HT1080 (cell line): Measurements from ENCODE around the gene SAMD8. TPM values are rescaled to one million over a fixed set of nuclear protein-coding genes. Genes with fewer than 3 reads are reported as not detected.

Experiments used
- DNase-seq: peaks from one replicate; pipeline ENCODE4 v3.0.0-alpha.2; 2015; ENCODE audit warnings: low read depth
- polyA plus RNA-seq, 2 experiments: library from polyadenylated mRNA; depleted of rRNA; stranded (reverse); fragments of >200 nt; gene quantifications; 2 replicates each; pipeline ENCODE4 v1.2.3, GENCODE V29; 2015
- total RNA-seq: library from RNA; depleted of rRNA; stranded (reverse); fragments of >200 nt; shearing (Covaris generic); gene quantifications from 2 replicates; pipeline ENCODE4 v1.2.3, GENCODE V29; 2014; rRNA removed

The SAMD8 gene
- total RNA-seq = 9.9 and 15.2 TPM in 2 replicates
- polyA plus RNA-seq (2015; cell fraction: cytosol; rRNA removed) = 11.5 and 16.4 TPM in 2 replicates
- polyA plus RNA-seq (2015; cell fraction: nucleus; rRNA removed) = 12.1 and 15.5 TPM in 2 replicates

DNA sequence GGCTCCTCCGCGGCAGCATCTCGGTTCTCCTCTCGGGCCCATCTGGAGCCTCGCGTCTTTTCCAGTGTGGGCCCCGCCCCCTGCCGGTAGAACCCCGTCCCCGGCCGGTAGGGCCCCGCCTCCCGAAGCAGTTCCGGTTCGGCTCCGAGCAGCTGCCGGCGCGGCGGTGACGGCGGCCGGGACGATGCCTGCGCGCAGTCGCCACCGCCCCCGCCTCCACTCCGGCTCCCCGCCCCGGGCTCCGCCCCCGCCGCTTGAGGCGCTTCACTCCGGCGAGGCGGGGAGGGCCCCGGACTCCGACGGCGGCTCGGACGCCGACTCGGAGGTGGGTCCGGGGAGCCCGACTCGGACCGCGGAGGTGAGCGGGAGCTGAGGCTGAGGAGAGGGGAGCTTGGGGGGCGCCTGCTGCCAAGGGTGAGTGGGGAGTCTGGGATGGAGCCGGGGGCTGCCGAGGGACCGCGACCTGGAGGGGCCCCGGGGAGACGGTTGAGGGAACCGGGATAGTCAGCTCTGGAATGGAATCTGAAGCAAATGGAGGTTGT lies at the start of gene SAMD8:
Gene SAMD8, plus strand, starts transcription at position 292 of the 542 bp plus-strand sequence. CDS start 38,873 bp downstream, outside the sequence.
- peak; percentile 93 for DNase-seq

DNA sequence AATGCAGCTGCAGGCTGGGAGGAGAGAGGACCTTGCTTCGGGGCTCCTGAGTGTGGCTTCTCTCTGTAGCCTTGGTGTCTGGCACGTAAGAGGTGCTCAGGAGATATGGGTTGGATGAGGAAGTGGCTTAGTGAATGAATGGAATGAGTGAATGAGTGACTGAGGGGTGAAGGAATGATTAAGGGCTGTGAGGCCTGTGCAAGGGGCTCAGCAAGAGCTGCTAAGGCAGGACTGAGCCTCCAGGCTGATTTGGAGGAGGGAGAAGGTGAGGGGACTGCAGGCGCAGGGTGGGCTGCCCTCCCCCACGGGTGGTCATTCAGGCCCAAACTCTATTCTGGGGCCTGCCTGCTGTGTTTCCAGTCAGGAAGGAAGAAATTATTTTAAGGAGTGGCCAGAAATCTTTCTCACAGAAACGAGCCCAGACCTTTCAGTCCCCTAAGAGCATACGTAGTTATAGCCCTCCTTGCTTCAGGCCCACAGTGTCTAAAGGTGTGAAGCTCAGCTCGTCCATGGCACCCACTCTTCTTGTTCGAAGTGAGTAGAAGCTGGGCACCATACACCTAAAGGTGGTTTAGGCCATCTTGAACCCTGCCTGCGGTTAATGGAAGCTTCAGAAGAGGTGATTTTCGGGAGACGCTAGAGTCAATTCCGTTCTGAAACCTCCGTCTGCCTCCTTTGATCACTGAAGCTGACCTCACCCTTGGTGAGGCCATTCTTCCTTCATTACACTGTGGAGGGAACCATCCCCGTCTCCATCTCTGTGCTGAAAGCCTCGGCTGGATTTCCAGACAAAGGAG lies 49.5 kb upstream of the SAMD8 start:
- no peak for DNase-seq

DNA sequence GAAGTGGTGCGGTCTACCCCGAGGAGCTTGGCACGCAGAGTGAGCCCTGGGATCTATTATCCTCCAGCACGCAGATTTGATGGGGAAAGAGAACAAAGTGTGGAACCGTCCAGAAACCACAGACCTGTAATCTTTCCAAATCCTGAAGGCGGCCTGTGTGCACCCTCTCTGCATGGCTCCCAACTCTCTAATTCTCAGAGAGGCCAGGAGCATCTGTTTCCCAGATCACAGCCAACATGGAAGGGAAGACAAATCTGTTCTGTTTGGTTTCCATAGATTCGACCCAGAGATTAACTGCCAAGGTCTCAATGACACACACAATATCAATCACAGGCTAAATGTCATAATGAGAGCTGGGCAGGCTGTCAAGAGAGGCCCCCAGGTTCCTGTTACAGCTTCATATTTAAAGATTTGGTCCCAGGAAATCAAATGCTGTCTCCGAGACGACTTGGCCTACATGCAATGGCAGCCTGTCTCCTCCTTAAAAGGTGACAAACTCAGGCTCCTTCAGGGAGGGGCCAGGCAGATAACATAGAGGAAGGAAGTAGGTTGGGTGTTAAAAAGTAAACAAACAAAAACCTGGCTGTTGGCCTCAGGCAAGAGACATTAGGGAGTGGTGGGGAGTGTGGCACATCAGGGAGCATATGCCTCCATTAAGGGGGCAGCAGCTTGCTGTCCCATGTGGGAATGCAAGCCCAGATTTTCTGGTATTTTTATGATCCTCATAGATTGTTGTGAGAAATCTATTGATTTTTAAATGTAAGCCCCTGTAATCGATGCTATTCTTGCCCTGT lies 48.8 kb upstream of the SAMD8 start:
- no peak for DNase-seq

DNA sequence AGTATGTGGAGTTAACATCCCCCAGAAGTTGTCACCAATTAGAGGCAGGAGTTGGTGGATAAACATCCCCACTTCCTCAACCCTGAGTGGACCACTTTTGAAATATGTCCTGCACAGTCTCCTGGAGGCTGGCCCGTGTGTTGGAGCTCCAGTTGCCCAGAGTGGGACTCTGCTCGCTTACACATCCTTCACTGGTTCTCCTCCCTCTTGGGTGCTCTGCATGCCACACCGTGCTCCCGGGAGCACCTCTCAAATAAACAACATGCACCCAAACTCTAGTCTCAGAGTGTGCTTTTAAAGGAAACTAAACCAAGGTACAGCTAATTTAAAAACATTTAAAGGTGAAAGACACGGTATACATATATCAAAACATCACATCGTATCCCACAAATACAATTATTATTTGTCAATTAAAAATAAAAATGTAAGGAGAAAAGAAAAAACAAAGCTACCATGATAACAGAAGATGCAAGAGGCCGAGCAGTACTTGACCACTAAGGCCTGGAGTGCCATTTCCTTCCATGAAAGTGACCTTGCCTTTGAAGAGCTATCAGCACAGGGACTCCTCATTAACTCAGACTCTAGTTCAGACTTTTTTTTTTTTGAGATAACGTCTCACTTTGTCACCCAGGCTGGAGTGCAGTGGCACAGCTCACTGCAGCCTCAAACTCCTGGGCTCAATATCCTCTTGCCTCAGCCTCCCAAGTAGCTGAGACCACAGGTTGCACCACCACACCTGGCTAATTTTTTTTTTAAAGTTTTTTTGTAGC lies 47.8 kb upstream of the SAMD8 start:
- DNase-seq = no peak

DNA sequence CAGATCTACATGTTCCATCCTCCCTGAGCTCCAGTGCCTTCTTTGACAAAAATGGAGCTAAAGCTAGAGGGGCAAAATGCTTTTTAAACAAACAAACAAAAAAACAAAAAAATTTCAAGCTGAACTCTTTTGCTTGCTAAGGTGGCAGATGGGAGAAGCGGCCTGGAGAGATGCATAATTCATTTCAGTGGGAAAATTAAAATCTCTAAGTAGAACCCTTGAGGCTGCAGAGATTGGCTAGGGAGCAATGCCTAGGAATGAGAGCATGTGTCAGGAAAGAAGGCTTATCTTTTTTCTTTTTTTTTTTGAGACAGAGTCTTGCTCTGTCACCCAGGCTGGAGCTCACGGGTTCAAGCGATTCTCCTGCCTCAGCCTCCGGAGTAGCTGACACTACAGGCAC lies 46.4 kb upstream of the SAMD8 start:
- no peak for DNase-seq

DNA sequence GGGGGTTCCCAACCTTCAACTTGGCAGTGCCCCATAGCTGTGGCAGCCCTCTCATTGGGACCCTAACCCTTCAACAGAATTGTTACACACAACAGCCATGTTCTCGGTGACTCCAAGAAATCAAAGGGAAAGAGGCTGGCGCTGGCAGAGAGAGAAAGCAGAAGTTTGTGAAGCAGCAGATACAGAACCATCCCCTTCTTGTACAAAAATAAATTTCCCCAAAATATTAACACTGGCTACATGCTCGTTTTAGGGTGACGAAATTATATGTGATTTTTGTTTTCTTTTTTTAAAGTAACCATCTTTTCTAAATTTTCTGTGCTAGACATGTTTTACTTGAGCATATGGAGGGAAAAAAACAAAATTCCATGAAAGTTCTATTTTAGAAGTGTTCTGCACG lies 45.2 kb upstream of the SAMD8 start:
- DNase-seq = no peak

DNA sequence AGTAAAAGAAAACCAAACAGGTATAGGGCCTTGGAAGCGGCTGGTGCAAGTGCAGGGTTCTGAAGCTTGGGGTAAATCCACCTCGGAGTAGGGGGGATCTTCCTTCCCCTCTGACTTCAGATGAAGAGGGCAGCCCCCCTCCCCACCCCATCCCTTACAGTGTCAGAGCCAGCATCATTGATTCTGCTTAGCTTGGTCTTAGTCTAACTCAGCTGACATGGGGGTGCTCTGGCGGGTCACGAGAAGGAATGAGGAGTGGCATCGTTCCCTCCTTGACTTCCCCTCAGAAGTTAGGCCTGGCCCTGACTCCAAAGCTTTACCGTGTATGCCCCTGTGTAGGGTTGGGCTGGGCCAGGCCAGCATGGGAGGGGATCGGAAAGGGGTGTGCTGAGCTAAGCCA lies 44.2 kb upstream of the SAMD8 start:
- DNase-seq = no peak

DNA sequence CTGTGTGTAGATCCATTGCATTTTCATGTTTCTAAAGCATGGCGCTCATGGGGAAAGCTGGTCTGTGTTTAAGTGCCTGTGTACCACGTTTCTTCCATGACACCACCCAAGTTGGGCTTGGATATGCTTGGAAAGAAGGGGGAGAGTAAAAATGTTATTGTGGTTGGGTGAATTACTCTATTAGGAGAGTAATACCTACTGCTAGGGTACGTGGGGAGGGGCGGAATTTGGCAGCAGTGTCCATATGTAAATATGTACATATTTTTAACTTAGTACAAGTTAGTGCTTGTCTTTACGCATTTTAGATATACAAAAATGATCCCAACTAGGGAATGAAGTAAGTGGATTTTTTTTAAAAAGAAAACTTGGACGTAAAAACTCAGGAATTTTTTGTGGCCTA lies 42.9 kb upstream of the SAMD8 start:
- DNase-seq = no peak

DNA sequence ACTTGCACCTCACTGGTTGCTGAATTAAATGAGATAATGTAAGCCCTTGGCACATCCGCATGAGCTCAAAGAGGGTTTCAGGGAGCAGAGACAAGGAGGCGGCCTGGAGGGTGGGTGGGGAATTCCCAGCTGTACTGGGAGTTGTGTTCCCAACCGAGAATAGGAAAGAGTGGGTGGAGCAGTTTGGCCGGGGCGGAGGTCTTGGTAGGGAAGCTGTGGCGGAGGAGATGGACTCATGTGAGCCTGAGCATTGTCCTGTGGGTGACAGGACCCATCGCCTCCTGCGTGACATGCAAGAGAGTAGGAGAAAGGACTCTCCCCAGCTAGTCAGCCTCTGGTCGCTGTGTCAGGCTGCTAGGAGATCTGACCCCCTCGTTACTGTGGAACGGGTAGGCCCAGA lies 41.0 kb upstream of the SAMD8 start:
- no peak for DNase-seq

DNA sequence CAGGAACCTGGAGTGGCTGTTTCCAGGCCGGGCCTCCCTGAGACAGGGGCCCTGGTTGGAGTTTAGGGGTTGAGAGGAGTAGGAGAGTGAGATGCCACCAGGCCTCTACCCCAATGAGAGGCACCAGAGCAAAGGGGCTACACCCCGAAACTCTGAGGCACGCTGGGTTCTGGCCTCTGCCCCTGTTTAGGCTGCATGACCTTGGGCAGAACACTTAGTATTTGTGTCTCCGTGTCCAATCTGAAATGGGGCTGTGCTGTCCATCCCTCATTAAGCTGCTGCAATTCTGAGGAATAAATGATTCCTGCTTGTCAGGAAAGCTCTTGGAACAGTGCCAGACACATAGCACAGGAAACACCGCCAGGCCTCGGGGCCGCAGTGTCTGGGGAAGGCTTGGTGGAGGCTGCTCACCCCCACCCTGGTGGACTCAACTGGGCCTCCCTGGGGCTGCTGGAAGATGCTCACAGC lies 40.5 kb upstream of the SAMD8 start:
- no peak for DNase-seq

DNA sequence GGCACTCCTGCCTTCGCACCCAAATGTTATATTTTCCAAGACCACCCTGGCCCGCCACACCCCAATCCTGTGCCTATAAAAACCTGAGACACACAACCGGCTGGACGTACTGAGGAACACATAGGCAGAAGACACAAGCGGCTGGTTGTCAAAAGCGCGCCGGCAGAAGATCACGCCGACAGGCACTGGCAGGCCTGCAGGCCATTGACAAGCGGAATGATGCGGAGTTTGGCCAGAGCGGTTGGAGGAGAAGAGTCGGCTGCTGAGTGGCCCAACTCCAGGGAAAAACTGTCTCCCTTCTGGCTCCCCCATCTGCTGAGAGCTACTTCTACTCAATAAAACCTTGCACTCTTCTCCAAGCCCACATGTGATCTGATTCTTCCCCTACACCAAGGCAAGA lies 39.7 kb upstream of the SAMD8 start:
- DNase-seq = no peak

DNA sequence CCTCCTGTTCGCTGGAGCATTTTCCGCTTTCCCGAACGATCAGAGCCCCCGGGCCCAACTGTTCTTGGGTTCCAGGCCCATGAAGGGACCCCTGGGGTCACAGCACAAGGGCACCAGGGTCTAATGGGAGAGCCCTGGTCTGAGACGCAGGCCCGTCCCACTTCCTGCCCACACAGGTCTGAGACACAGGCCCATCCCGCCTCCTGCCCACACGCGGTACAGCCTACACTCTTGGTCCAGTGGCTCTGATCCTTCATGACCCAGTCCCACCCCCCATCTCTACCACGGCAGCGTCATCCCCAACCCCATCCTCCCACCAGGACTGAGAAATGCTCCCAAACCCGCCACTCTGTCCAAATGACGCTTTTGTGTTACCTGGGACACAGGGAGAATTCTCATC lies 38.7 kb upstream of the SAMD8 start:
- no peak for DNase-seq

DNA sequence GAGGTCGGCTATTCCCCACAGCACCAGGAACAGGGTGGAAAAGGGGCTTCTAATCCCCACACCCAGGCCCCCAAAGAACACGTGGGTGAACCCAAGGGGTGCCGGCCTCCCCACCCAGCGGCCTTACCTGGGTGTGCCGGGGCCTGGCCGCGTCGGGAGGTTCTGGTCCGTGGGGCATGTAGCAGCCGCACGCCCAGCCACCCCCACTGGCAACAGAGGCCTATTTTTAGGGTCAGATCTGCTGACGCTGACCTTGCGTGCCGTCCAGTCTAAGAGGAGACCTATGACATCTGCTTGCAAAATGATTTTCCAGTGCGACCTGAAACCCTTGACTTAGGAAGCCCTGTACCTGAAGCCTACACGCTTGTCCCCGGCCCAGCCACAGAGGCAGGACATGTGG lies 38.0 kb upstream of the SAMD8 start:
- DNase-seq = no peak

DNA sequence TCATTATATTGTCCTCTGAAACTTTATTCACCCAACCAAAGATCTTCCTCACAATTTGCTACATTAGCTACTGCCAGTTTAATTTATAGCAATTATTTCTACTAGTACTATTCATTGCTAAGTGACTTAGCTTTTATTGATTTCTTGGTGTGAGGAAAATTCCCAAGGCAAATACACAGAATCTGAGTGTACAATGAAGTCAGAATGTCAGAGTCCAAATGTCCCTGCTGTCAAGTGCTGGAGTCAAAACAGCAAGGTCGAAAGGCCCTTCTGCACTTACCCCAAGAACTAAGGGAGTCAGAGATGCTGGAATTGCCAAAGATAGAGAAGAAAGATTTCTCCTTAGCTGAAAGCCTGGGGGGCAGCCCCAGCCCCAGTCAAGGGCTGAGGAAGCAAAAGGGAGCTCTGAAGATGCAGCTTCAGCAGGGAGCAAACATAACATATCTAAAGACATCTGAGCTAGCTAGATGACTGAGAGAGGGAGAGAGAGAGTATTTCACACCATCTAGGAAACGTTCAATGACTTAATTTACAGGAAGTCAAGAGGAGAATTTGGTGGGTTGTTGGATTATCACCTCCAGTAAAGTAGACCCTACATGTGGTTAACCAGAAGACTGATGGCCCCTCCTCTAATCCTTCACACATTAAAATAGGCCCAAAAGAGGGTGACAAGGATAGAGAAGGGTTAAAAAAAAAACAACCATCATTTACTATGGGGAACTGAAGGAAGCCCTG lies 36.6 kb upstream of the SAMD8 start:
- no peak for DNase-seq

DNA sequence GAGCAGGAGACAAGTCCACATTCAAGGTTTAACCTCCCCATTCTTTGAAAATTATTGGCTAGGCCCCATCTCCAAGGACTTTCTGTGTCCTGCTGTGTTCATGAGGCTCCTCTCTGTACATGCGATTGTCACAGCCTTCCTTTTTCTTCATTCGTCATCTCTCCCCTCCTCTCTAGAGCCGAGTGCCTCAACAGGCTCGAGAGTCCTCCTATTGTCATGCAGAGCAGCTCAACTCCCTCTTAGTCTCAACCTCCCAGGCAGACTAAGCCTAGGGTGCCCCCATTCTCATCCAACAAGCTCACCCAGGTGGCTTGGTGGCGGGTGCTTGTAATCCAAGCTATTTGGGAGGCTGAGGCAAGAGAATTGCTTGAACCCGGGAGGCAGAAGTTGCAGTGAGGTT lies 35.1 kb upstream of the SAMD8 start:
- DNase-seq = no peak

DNA sequence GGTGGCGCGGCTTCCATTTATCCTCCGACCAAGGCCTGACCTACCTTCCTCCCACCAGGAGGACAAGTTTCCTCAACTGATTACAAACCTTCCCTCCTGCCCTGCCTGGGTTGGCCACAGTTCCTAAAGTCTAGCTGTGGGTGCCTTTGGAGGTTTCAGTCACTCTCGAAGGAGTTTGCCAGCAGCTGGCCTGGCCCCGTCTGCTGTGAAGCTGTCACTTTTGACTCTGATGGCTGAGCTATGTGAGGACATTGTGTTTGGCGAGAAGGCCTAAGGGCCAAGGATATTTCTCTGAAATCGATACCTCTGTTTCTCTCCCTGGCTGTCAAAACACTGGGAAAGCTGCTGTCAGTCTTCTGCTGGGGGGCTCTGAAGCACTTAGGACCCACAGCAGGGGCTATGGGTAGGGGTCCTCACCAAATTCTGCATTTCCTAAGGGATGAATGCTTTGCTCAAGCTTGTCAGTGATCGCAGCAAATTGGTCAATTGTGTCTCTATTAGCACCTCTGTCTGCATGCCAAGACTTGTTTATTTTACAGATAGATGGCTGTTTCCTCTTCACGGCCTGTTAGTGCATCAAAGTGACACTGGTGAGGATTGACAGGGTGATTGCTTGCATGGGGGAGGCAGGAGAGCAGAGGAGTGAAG lies 31.9 kb upstream of the SAMD8 start:
- DNase-seq = no peak

DNA sequence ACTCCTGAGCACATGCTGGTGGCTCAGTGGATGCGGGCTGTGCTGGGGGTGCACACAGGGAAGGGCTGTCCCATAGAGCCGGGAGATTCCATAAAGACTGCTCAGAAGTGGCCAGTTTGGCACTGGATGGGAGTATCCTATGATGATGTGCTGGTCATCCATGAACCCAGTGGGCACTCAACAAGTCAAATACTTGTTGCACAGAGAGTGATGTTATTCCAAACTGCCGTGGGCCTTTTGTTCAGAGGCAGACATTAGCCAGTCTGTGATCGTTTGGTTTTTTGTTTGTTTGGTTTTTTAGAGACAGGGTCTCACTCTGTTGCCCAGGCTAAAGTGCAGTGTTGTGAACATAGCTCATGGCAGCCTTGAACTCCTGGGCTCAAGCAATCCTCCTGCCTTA lies 30.9 kb upstream of the SAMD8 start:
- DNase-seq = no peak

DNA sequence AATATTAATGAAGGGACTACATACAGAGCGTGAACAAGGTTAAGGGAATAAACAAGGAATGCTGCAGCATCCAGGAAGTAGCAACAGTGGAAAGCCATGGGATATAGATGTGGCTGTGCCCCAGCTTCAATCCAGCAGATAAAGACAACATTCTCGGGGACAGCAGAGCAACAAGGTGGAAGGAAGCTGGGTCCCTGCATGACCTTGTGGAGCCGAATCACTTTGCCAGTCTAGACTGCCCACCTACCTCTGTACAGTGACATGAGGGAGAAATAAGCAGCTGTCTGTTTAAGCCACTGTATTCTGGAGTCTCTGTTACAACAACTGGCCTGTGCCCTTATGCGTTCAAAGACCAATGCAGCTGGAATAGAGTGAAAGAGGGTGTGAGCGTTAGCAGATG lies 30.1 kb upstream of the SAMD8 start:
- no peak for DNase-seq

DNA sequence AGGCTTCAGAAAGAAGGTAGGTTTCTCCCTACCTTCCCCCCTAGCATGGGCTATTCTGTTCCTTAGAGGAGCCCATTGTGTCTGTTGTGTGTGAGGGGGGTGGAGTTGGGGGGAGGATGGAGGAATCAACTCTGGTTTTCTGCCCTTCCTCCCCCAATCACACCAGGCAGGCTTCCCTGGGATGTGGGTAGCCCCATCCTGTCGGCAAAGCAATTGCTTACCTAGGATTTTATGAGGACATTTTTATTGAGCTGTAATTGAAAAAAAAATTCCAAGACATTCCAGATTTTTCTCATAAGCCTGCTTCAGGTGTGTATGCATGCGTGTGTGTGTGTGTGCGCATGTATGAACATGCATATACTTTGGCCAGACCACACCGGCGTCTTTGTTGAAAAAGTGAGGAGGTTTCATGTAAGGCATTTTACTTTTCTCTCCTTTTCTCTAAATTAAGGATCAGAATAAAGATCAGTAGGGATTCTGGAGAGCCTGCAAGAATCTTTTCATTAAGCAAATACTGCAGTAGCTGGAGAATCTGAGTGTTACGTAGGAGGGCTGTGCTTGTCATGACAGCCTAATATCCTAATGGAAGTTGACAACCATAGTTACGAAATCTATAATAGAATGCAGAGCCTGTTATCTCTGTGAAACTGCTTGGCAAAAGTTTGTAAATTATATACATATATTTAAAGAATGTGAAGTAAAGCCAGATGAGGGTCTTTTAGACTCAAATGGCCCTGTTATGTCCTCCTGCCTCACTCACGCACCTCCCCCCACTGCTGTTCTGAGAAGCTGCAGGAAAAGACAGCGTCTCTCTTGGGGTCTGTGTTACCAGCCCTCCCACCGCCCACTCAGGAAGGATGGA lies 27.3 kb upstream of the SAMD8 start:
- no peak for DNase-seq
